Fibroblast of villous mesenchyme (primary cell): Measurements from ENCODE around the gene ZBP1. TPM values are rescaled to one million over a fixed set of nuclear protein-coding genes. Genes with fewer than 3 reads are reported as not detected.

Experiments
- DNase-seq: peaks from one replicate; pipeline ENCODE4 v3.0.0-alpha.2; 2010; ENCODE audit warnings: low read depth
- H3K4me3 ChIP-seq: 2 replicates; pipeline ENCODE4 v1.5.1; 2011; ENCODE audit warnings: low read depth, mild to moderate bottlenecking, low read length
- total RNA-seq: library from RNA; depleted of rRNA; stranded (reverse); fragments of >200 nt; gene quantifications from 2 replicates; pipeline ENCODE4 v1.2.3, GENCODE V29; 2012
- TF ChIP-seq, protein P1 (sequence below): IDR thresholded peaks from 2 replicates; pipeline ENCODE4 v1.5.1; 2012; ENCODE audit warnings: low read depth, mild to moderate bottlenecking, low read length; ENCODE audit not compliant: insufficient read depth

The ZBP1 gene
- total RNA-seq, 1 donor: not detected

DNA sequence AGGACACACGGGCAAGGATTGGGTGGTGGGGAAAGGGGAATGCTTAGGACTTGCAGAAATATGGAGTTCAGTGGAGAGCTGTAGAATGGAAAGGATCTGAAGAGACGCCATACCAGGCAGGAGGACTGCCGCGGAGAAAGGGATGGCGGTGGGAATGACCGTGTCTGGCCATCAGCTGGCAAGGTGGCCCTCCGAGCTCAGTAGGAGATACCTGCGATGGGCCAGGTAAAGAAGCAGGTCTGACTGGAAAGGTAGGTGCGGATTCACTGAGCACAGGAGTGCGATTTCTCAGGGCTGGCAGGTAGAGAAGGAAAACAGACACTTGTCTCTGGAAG lies 33.3 kb downstream of the ZBP1 start:
- DNase-seq: no peak
- TF ChIP-seq, protein P1, sequence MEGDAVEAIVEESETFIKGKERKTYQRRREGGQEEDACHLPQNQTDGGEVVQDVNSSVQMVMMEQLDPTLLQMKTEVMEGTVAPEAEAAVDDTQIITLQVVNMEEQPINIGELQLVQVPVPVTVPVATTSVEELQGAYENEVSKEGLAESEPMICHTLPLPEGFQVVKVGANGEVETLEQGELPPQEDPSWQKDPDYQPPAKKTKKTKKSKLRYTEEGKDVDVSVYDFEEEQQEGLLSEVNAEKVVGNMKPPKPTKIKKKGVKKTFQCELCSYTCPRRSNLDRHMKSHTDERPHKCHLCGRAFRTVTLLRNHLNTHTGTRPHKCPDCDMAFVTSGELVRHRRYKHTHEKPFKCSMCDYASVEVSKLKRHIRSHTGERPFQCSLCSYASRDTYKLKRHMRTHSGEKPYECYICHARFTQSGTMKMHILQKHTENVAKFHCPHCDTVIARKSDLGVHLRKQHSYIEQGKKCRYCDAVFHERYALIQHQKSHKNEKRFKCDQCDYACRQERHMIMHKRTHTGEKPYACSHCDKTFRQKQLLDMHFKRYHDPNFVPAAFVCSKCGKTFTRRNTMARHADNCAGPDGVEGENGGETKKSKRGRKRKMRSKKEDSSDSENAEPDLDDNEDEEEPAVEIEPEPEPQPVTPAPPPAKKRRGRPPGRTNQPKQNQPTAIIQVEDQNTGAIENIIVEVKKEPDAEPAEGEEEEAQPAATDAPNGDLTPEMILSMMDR: no peak
- H3K4me3 ChIP-seq: no peak overlapping the region

DNA sequence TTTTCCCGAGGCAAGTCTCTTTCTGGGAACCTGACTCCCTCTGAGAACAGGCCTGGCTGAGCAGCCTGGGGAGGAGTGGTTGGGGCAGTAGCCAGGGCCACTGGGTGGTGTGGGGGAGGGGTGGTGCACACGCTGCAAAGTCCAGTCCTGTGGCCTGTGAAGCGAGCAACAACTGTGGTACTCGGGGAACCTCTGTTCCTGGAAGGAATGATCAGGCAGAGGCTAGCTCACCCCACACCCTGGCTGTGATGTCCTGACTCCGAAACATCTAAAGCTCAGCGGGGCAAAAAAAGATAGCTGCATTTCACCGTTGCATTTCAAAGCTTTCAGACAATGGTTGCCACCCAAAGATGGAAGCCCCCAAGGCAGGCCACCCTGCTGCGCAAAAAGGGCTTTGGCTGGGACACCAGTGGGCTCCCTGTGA lies 33.8 kb downstream of the ZBP1 start:
- no peak for DNase-seq
- TF ChIP-seq, protein P1: no peak

DNA sequence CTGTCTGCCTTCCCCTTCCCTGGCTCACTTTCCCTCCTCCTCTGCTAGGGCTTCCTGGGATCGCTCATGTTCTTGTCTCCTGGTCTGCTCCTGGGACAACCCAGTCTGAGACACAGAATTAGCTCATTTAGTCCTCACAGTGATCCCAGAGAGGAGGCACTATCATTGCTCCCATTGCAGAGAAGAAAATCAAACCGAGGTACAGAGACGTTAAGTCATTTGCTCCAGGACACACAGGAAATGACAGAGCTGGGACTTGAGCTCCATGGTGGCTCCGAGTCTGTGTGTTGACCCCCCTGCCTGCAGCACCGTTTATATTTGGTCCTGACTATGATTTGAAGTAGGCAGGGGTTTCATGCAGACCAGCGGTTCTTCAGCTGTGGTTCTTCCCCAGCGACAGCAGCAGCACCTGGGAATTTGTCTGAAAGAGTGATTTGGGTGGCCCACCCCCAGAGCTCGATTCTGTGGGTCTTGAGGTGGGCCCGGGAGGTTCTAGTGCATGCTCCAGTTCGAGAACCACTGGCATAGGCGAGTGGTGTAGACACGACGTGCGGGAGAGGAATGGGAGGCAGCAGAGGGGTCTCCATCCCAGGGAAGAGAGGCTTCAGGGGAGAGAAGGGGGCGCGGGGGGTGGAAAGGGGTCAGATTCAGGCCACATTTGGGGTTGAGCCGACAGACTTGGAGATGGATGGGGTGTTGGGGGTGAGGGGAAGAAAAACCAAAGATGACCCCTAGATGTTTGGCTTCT lies 34.6 kb downstream of the ZBP1 start:
- TF ChIP-seq, protein P1: no peak
- no peak for DNase-seq
- no peak overlapping the region for H3K4me3 ChIP-seq

More for the DNA sequence above, 33.8 kb downstream of the ZBP1 start:
- no peak overlapping the region for H3K4me3 ChIP-seq

DNA sequence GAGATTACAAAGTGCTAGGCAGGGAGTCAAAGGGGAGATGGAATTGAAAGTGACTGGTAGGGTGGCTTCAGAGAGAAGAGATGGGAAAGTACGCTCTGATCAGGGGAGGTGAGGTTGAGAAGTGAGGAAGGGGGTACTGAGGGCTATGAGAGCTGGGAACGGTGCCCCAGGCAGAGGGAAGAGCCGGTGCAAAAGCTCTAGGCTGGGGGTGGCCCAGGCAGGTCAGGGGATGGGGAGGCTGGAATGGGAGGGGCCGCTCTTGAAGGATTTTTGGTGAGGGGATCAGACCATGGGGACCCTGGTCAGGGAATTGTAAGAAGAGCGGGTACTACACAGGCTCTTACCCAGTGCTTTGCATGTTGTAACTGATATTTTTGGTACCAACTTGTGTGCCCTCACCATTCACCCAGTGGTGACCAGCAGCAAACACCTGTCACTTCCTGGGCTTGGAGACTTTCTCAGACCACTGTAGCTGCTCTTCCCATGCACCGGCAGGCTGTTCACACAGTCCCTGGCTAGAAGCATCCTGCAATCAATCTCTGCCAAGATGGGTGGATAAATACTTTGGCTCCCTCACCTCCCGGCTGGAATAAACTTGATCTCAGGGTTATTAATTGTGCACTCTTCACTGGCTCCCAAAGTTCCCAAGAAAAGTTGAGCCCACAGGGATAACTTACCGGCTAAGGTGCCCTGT lies 35.3 kb downstream of the ZBP1 start:
- no peak overlapping the region for H3K4me3 ChIP-seq
- no peak for DNase-seq
- TF ChIP-seq, protein P1: no peak

- no peak overlapping the region for H3K4me3 ChIP-seq
- TF ChIP-seq, protein P1: no peak
- DNase-seq: no peak
Observed at GRCh38 chr20:57583289-57584257, 36.7 kb downstream of the ZBP1 start.

- TF ChIP-seq, protein P1: peak; percentile 39
- DNase-seq: peak; percentile 55
- H3K4me3 ChIP-seq: no peak overlapping the region
Observed at GRCh38 chr20:57582432-57583288, 37.6 kb downstream of the ZBP1 start.
